ENCODE results near the gene CCL11. TPM values are rescaled to one million over a fixed set of nuclear protein-coding genes. Genes with fewer than 3 reads are reported as not detected.

The CCL11 gene
- total RNA-seq, 1 experiment from 2014 or later: not detected

GRCh38 chr17:34337701-34338100 lies 52.2 kb downstream of the CCL11 start:
- Histone ChIP-seq H3F3A (ENCODE audit: low read length, unreplicated experiment) (no peaks in the 10 kb centered on the region), H3K27ac (ENCODE audit: low read length) (no peak overlapping the region), H3K79me2 (ENCODE audit: low read length) (no peaks in the 10 kb centered on the region), H2AFZ (ENCODE audit: low read length) (no peak overlapping the region), H3K9ac (ENCODE audit: low read length) (no peak overlapping the region), H3K4me1 (ENCODE audit: insufficient read depth, low read length) (no peaks in the 10 kb centered on the region), H3K4me3 (ENCODE audit: low read length) (no peak overlapping the region), H3K9me3 (ENCODE audit: low read length) (no peaks in the 10 kb centered on the region), H3K36me3 (ENCODE audit: low read depth, low read length) (no peaks in the 10 kb centered on the region), H3K9me2 (replicated peaks; ENCODE audit: low read length) (no peaks in the 10 kb centered on the region), H3K27me3 (ENCODE audit: low read length) (no peaks in the 10 kb centered on the region), H3K4me2 (ENCODE audit: low read length) (no peak overlapping the region), H4K20me1 (ENCODE audit: low read length) (no peaks in the 10 kb centered on the region)
- no peak for ATAC-seq
- intact Hi-C loops (cut with micrococcal nuclease): no loop called here
- TF ChIP-seq EZH2 (IDR thresholded peaks at IDR 0.05; ENCODE audit: low read length, unreplicated experiment) (no peak), CTCF (conservative IDR thresholded peaks at IDR 0.05; ENCODE audit: low read depth, low read length) (no peak), EZH2phosphoT487 (IDR thresholded peaks at IDR 0.05; ENCODE audit: borderline replicate concordance, low read length) (no peak)
- DNase-seq: no peak
- no TSS peak for BruUV-seq (replicated peaks)
- POLR2A ChIA-PET (ENCODE audit: unreplicated experiment): no interaction called here
- CTCF ChIA-PET: no interaction called here

Other genes starting within 250 kb of the CCL11 start
- gene CCL2, start 30.5 kb upstream of the CCL11 start, total RNA-seq (2014; rRNA removed): not detected in 2 replicates
- gene CCL7, start 15.5 kb upstream of the CCL11 start, total RNA-seq (2014; rRNA removed): not detected in 2 replicates
- not detected in 2 replicates for gene CCL8, start 33.7 kb downstream of the CCL11 start, total RNA-seq (2014; rRNA removed)
- gene CCL13, start 70.7 kb downstream of the CCL11 start, total RNA-seq (2014; rRNA removed): not detected in 2 replicates
- not detected in 2 replicates for gene CCL1, start 77.5 kb downstream of the CCL11 start, total RNA-seq (2014; rRNA removed)

Measured in PC-3 (cell line).